NCI-H82 treated with DMSO at 0.1 percent for 48 hours (cell line): ENCODE measurements around the gene SCGB3A2.

Experiments used
- DNase-seq: peaks from one replicate; lab custom pipeline; 2025; ENCODE audit not compliant: unreplicated experiment; lab: John Stamatoyannopoulos, UW

SCGB3A2 gene, protein sequence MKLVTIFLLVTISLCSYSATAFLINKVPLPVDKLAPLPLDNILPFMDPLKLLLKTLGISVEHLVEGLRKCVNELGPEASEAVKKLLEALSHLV

DNA sequence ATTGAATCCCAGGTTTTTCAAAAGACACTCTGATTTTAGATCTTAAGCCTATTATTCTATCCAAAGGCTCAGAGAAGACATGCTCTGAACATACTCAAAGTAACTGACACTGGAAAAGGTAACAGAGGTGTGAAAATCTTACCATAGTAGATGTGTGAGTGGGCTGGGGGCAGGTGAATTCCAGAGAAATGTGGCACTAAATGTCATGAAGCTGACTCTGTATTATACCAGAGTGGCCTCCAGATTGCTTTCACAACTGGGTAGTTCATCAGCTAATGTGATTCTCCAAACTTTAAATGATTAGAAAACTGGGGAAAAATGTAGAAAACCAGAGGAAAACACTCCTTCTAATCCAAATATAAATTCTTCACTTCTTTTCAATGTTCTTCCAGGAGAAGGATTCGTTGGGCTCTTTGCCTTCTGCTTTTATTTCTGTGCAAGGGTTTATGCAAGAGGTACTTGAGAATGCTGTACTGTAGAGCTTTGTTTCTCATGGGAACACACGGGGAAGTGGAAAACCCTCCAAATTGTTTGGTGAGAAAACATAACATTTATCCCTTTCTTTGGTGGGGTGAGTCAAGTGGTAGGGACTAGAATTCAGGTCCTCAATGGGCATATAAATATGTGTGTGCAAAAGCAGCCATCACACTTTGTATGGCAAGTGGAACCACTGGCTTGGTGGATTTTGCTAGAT, at the start of gene SCGB3A2:
TSS of gene SCGB3A2 (plus strand) at position 646 of the 694 bp plus-strand sequence. CDS start 93 bp downstream, outside the sequence.
- DNase-seq = no peak

DNA sequence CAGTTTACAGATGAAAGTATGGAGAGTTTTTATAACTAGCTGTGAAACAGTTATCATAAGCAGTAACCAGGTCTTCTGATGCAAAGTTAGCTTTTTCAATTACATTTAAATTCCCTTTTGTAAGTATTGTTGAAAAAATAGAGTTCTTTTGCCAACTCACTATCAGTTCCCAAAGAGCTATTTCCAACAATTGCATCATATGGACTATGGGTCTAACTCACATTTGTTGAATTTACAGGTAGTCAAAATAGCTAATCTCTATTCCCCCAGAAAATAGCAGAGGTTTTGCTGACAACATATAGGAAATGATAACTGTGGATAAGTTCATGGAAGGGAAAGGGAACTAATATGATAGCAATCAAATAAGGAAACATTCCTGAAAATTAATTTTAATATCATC, 48.5 kb upstream of the SCGB3A2 start:
- no peak for DNase-seq

DNA sequence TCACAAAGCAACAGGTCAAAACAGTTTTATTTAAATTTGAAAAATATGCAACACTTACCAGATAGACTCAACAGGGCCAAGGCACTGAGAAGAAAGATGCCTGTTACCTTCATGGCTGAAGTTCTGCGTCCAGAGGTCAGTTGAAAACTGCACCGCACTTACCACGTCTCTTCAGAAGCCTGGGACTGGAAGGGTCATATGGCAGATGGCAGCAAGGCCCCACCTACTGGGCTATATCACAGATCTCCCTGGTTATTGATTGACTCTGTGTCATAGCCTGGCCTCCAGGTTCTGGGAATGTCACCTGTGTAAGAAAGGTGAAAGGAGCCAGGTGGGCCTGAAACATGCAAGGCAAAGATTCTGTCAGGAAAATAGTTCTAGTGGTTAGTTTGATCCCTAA, 47.0 kb upstream of the SCGB3A2 start, which contains the start of gene SPINK1:
TSS of gene SPINK1 (minus strand) at position 207 of the 400 bp plus-strand sequence. CDS start at position 113, 94 bp downstream.
- no peak for DNase-seq

DNA sequence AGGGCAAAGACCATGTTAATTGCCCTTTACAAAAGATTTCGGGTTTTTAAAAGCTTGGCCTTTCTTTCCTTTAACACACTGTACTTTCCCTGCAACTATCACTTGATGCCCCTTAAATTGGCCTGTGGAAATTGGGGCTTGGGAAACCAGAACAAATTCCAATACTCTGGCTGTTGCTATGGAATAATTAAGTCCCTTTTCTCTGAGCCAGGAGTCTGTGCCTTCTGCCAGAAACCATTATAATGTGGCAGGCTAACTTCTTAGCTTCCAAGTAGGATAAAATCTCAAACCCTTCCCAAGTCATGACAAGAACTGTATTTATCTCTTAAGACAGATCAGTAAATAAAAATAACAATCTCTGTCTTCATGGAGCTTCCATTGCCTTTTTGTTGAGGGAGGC, 46.0 kb upstream of the SCGB3A2 start:
- DNase-seq = no peak

DNA sequence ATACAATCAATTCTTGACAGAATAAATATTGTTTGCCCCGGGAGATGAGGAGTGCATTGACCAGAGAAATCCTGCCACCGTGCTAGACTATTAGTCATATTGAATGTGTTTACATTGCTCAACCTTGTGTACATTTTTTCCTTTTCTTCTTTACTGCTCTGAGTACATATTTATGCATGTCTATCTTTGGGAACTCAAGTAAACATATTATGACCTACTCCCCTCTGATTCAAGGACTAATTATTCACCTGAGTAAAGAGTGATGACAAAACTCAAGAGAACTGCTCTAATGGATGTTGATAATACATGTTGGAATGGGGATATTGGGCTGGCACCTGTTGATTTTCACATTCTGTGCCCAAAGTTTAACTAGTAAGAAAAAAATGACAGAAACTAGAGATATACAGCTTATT, 43.1 kb upstream of the SCGB3A2 start:
- no peak for DNase-seq

DNA sequence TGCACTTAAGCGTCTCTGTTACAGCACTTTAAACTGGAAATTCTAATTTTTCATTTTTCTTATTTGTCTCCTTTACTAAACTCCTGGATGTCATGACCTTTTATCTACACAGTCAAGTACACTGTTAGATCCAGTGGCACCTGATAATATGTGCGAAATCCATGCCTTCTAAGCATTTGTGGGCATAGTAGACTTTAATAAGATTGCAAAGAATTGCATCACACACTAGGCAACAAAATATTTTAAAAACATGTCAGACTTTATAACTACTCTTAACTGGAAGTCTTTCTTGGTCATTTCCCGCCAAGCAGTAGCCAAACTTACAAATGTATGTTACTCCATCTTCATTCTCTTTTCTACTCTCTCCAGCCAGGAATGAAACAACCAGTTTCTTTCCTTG, 42.1 kb upstream of the SCGB3A2 start:
- DNase-seq = no peak

DNA sequence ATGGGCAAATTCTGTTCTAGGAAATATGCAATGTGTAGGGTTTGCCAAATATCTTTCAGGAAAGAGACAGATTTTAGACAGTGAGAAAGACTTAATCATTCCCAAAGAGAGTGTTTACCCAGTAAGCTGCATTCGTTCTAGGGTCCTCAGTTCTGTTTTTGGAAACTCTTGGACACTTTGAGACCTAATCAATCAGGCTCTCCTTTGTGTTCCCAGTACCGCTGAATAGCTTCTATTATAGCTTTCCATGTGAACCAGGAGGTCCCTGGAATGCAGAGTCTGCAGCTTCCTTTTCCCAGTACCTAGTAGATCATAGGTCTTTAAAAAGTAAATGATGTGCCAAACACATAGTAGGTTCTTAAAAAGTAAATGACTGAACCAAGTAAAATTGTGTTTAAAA, 35.6 kb upstream of the SCGB3A2 start:
- no peak for DNase-seq

DNA sequence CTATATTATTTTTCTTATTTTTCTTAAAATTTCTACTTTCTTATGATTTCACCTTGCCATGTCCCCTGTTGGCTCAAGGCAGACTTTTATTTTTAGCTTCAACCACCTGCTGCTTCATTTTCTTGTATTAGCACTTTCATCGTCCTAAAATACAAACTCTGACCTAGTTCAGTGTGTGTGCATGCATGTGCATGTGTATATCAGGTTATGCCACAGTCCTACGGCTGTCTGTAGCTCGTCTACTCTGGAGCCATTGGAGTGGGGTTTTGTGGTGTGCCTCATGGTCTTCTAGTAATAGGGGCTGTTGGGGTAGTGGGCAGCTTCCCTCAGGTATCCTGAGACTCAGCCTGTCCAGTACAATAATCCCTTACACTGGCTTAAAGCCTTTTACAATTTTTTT, 33.7 kb upstream of the SCGB3A2 start:
- DNase-seq = no peak

DNA sequence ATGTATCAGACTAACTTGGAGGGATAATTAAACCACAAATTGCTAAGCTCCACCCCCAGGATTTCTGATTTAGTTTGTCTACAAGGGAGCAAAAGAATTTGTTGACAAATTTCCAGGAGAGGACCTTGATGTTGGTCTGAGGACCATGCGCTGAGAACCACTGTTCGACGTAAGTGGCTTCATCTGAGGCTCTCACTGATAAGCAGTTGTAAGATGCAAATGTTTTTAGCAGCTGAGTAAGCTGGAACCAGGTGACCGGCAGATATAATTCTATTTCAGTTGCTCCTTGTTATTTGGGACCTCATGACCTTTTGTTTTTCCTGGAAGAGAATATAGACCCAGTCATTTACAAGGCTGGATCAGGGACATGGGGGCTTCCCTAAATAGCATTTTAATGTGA, 32.9 kb upstream of the SCGB3A2 start:
- no peak for DNase-seq

DNA sequence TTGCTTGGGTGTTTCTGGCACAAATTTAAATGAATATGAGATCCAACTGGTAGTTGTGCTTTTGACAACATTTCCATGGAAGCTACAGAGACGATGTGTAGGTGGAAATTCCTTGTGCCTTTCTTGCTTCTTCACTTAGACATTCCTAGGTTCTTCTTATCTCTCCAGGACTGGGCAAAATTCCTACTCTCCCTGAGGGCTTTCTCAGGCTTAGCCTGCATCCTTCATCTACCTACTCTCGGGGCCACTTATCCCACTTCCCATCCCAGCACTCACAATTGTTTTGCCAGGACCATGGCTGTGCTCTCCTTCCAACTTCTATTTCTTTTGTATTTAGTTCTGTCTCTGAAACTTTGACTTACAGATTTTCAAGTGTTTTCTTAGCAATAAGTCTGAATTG, 29.3 kb upstream of the SCGB3A2 start:
- DNase-seq = no peak

DNA sequence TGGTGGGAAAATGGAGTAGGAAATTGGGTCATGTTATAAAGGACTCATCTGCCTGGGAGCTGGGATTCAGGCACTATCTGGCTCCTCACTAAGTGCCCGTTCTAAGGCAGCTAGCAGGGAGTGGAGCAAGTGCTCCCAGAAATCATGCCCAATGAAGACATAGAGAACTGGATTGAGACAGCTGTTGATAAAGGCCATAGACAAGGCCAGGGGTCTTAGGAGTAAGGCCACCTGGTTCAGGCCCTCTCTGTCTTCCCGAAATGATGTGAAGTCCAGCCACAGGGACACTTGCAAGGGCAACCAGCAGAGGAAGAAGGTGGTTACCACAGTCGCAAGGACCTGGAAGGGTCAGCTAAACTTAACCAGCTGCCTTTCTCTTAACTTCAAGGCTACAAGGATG, 26.9 kb upstream of the SCGB3A2 start:
- DNase-seq = no peak

DNA sequence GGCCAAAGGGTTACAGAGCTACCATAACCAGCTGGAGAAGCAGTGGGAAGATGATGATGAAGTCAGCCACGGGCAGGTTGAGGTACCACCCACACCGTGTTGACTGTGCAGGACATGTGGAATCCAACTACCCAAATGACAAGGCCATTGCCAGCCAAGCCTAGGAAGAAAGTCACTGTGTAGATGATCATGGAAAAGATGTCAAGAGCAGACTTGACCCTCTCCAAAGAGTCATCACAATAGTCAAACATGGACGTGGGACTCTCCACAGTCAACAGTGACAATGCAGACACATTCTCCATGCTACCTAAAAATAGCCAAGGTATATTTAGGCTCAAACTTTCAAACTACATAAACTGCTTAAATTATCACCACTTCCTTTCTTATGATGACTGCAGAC, 26.1 kb upstream of the SCGB3A2 start:
- DNase-seq = no peak

DNA sequence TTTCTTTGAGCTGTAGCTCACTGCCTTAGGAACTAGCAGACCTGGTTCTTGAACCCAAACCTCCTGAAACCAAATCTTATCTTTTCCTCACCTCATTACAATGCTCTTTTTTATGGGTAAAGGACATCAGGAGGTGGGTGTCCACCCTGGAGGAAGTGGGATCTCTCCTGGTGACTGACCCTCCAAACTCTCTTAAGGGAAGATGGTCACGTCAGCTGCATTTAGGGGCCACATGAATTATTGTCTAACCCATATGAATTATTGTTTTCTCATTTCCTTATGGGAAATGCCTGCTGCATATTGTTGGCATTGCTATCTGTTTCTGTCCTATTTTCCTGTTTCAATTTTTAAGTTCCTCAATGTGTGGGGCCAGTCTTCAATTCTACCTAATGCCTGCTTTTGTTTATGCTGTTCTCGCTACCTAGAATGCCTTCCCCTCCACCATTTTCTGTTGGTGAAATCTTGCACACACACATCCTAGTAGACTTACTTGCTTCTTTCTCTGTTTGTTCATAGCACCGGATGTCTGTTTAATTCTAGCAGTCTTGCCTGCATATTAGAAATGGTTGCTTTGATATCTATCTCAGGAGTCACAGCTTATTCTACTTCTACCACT, 25.0 kb upstream of the SCGB3A2 start:
- DNase-seq = no peak

DNA sequence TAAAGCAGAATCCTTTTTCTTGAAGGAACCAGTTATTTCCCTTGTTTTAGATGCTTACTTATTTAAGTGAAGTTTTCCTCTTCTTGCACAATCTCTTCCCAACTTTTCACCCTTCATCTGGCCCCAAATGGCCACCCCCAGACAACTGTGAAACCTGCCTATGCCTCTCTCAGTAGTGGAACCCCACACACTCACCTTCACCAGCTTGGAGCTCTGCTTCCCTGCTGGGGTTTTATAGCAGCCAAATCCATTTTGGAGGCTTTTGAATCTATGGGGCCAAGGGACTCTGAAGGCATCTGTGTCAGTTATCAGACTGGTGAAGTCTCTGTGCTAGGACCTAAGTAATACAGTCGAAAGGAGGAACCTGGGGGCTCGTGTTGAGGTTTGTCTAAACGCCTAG, 24.2 kb upstream of the SCGB3A2 start:
- no peak for DNase-seq

DNA sequence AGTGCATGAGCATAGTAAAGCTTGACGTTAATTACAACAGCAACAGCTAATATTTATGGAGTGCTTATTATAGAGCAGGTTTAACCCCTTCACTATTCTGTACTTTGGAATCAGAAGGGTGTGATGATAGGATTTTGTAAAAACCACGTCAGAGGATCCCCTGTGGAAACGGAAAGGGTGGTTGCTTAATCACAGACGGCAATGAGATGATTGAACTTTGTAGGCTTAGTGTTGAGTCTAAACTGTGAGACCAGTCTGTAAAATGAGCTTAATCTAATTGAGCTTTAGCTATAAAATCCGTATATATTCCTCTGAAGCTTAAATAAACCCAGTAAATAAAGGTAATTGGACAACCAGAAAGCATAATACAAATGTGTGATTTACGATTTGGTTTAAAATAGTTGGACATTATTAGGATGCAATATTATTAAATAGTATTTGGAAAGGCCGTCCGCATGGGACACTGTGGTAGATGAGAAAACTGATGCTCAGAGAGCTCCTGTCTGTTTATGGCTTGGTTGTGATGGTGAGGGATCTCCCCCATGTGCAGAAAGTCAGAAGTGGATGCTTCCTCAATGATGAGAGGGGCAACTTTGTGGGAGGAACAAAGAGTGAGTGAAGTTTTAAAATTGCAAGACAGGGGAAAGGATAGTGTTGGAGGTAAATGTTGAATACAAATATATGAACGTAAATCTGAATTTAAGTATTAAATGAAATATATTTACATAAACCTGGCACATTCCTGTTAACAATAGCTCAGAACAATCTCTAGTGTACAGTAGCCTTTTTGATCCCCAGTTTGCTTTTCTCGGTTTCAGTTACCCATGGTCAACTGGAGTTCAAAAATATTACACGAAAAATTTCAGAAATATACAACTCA, 23.4 kb upstream of the SCGB3A2 start:
- peak; percentile 30 for DNase-seq

DNA sequence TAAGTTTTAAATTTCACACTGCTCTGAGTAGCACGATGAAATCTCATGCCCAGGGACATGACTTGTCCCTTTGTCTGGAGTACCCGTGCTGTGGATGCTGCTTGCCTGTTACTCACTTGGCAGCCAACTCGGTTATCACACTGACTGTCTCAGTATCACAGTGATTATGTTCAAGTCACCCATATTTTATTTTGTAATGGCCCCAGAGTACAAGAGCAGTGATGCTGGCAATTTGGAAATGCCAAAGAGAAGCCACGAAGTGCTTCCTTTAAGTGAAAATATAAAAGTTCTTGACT, 22.8 kb upstream of the SCGB3A2 start:
- DNase-seq = no peak

DNA sequence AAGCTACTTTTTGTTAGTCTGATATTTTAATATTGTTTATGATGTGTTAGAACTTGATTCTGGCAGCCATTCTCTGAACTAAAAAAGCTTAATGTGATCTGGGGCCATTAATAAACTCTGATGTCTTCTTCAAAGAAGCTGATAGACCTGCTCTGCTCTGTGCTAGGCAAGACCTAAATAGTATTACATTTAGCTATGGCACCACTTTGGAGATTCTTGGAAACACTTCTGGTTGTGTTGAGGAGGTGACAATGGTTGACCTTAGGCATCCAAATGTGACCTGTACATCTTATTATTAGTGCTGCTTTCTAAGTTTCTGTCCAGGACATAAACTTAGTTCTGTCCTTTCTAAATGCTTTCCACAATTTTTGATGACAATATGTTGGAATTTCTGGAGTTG, 21.7 kb upstream of the SCGB3A2 start:
- DNase-seq = no peak

DNA sequence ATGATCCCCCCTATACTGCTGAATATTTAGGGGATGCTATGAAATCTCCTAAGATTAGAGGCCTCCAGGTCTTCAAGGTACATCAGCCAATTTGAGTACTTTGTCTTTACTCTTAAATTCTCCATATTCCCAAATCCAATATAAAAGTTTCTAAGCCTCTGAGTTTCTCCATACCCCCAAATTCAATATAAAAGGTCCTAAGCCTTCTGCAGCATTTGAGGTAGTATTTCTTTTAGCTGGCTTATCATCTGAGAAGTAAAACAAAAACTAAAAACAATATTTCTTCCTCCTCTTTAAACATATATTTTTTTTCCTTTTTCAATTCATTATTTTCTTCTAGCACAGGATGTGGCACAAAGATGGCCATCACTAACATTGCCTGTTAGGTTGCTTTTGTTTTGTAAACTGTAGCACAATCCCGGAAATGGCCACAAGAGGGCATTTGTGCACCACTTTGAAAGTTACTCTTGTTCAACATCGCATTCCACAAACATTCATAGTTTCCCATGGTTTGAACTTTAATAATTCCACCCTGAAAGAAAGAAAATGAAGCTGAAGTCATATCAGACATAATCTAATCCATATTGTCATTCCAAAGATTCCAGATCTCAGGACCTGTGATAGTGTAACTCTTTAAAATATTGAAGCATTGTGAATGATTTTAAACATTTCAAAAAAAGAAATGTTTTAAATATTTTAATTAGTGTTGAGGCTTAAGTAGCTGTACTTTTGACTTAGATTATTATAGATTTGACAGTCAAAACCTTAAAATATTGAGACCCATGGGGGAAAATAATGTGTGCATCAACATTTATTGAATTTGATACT, 21.0 kb upstream of the SCGB3A2 start:
- no peak for DNase-seq

DNA sequence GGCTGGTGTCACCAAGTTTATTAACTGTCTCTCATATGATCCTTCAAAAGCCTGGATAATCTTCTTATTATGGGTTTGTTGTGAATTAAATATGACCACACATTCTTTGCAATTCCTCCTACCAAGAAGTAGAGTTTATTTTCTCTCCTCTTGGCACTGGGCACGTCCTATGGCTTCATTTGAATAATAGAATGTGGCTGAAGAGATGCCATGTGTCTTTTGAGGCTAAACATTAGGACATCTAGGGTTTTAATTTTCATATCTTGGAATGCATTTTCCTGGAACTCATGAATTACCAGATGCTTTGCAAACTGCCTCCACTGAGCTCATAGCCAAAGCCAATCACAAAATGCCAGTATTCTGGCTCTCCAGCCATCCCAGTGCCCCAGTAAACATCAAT, 19.9 kb upstream of the SCGB3A2 start:
- DNase-seq = no peak

DNA sequence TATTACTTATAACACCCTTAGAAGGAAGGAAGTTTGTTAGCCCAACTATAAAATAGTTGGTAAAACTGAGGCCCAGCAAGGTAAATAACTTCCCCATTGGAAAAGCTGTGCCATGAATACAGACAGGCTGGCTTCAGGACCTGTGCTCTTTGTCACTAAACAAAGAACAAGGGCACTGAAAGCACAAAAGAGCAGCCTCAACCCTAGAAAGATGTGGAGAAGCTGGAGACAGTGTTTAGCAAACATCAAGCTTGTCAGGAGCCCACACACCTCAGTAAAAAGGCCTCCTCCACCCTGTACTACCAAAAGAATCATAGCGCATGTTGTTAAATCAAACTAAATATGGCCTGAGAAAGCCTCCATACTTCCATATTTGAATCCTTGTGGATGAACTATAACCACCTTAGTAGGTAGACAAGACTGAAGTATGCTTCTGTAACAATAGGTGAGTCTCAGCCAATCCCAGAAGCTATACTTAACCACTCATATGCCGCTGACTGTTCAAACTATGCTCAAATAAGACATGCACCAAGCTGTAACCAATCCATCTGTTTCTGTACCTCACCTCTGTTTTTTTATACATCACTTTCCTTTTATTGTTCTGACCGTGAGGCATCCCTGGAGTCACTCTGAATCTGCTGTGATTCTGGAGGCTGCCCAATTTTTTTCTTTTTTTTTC, 18.4 kb upstream of the SCGB3A2 start:
- DNase-seq = no peak

DNA sequence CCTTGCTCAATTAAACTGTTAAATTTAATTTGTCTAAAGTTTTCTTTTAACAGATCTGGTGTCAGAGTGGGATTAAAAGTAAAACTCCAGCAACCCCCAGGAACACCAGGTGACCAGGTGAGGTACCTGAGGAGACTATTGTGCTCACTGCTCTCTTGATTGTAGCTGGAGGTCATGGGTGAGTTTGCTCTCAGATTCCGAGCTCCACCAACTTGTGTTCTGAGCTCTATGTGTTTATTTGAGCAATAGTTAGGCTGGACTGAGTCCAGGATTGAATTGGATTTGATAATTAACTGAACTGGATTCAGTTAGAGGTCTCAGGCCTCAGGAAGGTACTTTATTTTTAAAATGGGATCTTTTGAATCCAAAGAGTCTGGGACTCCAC, 17.9 kb upstream of the SCGB3A2 start:
- no peak for DNase-seq
